HUES6 (cell line): ENCODE measurements around the gene KLHL14.

Experiments
- H3K27ac ChIP-seq: 2 replicates; pipeline ENCODE4 v1.7.0; 2013; ENCODE audit warnings: low read depth, mild to moderate bottlenecking, low read length, inconsistent platforms
- H3K27me3 ChIP-seq: 2 replicates; pipeline ENCODE4 v1.6.1; 2013; ENCODE audit warnings: low read length; ENCODE audit not compliant: control insufficient read depth, insufficient read depth
- H3K36me3 ChIP-seq: 2 replicates; pipeline ENCODE4 v1.6.1; 2013; ENCODE audit warnings: low read length; ENCODE audit not compliant: control insufficient read depth, insufficient read depth
- H3K4me1 ChIP-seq: 2 replicates; pipeline ENCODE4 v1.6.1; 2013; ENCODE audit warnings: low read length; ENCODE audit not compliant: control insufficient read depth, insufficient read depth
- H3K4me3 ChIP-seq: 2 replicates; pipeline ENCODE4 v1.5.1; 2013; ENCODE audit warnings: low read depth, low read length
- H3K9ac ChIP-seq: one replicate; pipeline ENCODE4 v1.6.1; 2013; ENCODE audit warnings: mild to moderate bottlenecking, low read length
- H3K9me3 ChIP-seq: 2 replicates; pipeline ENCODE4 v1.6.1; 2013; ENCODE audit warnings: low read depth, low read length; ENCODE audit not compliant: control insufficient read depth, insufficient read depth

The KLHL14 gene

DNA sequence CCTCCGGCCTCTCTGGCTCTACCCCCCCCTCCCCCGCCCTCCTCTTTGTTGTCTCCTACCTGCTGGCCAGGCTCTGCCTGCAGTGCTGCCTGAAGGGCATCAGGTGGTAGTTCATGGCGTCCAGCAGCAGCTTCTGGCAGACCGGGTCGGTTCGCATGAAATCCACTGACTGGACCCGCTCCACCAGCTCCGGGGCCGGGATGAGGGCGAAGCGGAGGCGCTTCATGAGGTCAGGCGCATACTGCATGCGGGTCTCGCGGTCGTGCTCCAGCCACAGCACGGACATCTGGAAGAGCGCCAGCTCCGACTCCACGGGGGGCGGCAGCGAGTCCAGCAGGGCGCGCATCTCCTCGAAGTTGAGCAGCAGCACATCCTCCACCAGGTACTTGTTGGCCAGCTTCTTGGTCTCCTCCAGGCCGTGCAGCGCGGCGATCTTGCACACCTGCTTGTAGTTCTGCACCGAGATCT is 3.2 kb downstream of the KLHL14 start:
- H3K36me3 ChIP-seq = no peaks in the 10 kb centered on the region
- H3K4me3 ChIP-seq = peak overlapping the region; percentile 71
- peaks cover 75% of the 10 kb centered on the region for H3K27me3 ChIP-seq
- no peak overlapping the region for H3K9ac ChIP-seq
- no peaks in the 10 kb centered on the region for H3K9me3 ChIP-seq
- peaks cover 30% of the 10 kb centered on the region for H3K4me1 ChIP-seq
- no peak overlapping the region for H3K27ac ChIP-seq

GRCh38 chr18:32769071-32769585 is 3.7 kb downstream of the KLHL14 start:
- H3K4me1 ChIP-seq = peaks cover 29% of the 10 kb centered on the region
- H3K36me3 ChIP-seq = no peaks in the 10 kb centered on the region
- no peak overlapping the region for H3K27ac ChIP-seq
- H3K9ac ChIP-seq = no peak overlapping the region
- H3K9me3 ChIP-seq = no peaks in the 10 kb centered on the region
- peaks cover 70% of the 10 kb centered on the region for H3K27me3 ChIP-seq
- peak overlapping the region; percentile 71 for H3K4me3 ChIP-seq

DNA sequence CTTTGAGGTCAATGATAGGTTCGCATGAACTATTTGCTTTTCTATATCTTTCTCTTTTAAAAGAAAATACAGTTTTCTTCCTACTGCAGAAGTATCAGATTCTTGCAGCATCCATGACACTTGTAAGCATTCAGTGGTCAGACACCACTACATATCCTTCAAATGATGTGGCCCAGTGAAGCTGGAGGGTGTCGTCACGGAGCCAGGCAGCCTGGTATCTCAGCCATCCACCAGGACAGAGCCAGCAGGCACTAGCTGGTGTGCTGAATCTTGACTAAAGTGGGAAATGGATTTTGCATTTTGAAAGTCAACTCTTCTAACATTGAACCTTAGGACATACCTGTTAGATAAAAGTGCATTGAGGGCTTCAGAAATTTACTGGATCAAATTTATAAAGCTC is 5.4 kb downstream of the KLHL14 start:
- peaks cover 53% of the 10 kb centered on the region for H3K27me3 ChIP-seq
- H3K4me1 ChIP-seq = peaks cover 12% of the 10 kb centered on the region
- H3K4me3 ChIP-seq = no peak overlapping the region

DNA sequence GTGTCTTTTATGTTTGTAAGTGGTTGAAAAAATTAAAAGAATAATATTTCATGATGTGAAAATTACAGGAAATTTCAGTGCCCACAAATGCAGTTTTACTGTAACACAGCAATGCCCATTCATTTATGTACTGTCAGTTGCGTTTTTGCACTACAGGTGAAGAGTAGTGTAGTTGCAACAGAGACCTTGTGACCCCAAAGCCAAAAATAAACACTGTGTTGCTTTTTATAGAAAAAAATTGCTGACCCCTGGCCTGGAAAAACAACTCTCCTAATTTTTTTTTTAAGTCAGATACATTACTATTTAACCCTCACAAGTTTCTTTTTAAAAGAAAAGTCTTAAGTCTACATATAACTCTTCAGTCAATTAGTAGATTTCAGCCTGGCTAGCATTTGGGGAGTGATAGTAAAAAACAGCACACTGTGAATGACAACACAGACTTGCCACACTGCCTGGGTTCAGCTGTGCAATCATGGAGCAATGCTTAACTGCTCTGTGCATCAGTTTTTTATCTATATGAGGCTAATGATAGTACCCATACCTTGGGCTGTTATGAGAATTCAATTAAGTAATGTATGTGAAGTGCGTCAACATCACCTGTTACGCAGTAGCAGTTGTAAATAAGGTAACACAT is 8.1 kb downstream of the KLHL14 start:
- no peaks in the 10 kb centered on the region for H3K9me3 ChIP-seq
- no peak overlapping the region for H3K4me3 ChIP-seq
- peaks cover 28% of the 10 kb centered on the region for H3K27me3 ChIP-seq
- H3K27ac ChIP-seq = no peak overlapping the region
- H3K9ac ChIP-seq = no peak overlapping the region
- H3K4me1 ChIP-seq = peaks cover 22% of the 10 kb centered on the region
- H3K36me3 ChIP-seq = no peaks in the 10 kb centered on the region

More for the DNA sequence above, 5.4 kb downstream of the KLHL14 start:
- Histone ChIP-seq H3K9ac (no peak overlapping the region), H3K36me3 (no peaks in the 10 kb centered on the region), H3K9me3 (no peaks in the 10 kb centered on the region), H3K27ac (no peak overlapping the region)

DNA sequence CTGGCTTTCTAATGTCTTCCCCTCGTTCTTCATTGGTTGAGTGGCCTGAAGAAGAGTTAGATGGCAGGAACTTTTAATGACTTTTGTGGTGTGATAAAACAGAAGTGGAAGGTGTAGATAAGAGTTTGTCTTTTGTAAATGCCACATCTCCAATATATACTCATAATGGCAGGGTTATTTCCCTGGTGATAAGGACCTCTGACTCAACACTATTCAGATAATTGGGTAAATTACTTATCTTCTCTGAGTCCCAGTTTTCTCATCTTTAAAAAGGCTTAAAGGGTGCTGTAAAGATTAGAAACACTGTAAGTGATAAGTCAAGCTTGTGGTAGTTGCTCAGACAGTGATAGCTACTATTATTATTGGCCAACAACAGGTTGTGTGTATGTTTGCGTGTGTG is 9.5 kb downstream of the KLHL14 start:
- Histone ChIP-seq H3K27ac (no peak overlapping the region), H3K4me1 (peaks cover 13% of the 10 kb centered on the region; the same call in 1 of the 2 replicates), H3K36me3 (no peaks in the 10 kb centered on the region), H3K9me3 (no peaks in the 10 kb centered on the region), H3K4me3 (no peak overlapping the region), H3K9ac (no peak overlapping the region), H3K27me3 (peaks cover 14% of the 10 kb centered on the region)

- Histone ChIP-seq H3K4me3 (no peak overlapping the region), H3K9me3 (no peaks in the 10 kb centered on the region), H3K4me1 (peaks cover 13% of the 10 kb centered on the region; the same call in 1 of the 2 replicates), H3K27me3 (peaks cover under 1% of the 10 kb centered on the region; the same call in 1 of the 2 replicates), H3K36me3 (no peaks in the 10 kb centered on the region), H3K9ac (no peak overlapping the region), H3K27ac (no peak overlapping the region)
Observed at GRCh38 chr18:32761231-32761630, 11.6 kb downstream of the KLHL14 start.

- H3K27me3 ChIP-seq = no peaks in the 10 kb centered on the region; the same call in 1 of the 2 replicates
- H3K9me3 ChIP-seq = no peaks in the 10 kb centered on the region
- no peak overlapping the region for H3K9ac ChIP-seq
- H3K36me3 ChIP-seq = no peaks in the 10 kb centered on the region
- H3K4me3 ChIP-seq = no peak overlapping the region
- no peak overlapping the region for H3K27ac ChIP-seq
- H3K4me1 ChIP-seq = peaks cover 13% of the 10 kb centered on the region; the same call in 1 of the 2 replicates
Observed at GRCh38 chr18:32760391-32760790, 12.4 kb downstream of the KLHL14 start.

GRCh38 chr18:32759611-32760167 is 13.1 kb downstream of the KLHL14 start:
- Histone ChIP-seq H3K9ac (no peak overlapping the region), H3K4me1 (peaks cover 18% of the 10 kb centered on the region), H3K4me3 (no peak overlapping the region), H3K27ac (no peak overlapping the region), H3K36me3 (no peaks in the 10 kb centered on the region), H3K27me3 (no peaks in the 10 kb centered on the region; the same call in 1 of the 2 replicates), H3K9me3 (no peaks in the 10 kb centered on the region)

- H3K27ac ChIP-seq = no peak overlapping the region
- no peaks in the 10 kb centered on the region; the same call in 1 of the 2 replicates for H3K27me3 ChIP-seq
- H3K9me3 ChIP-seq = no peaks in the 10 kb centered on the region
- no peak overlapping the region for H3K4me3 ChIP-seq
- H3K9ac ChIP-seq = no peak overlapping the region
- H3K36me3 ChIP-seq = no peaks in the 10 kb centered on the region
- H3K4me1 ChIP-seq = peaks cover 17% of the 10 kb centered on the region
Observed at GRCh38 chr18:32754508-32755263, 18.1 kb downstream of the KLHL14 start.

DNA sequence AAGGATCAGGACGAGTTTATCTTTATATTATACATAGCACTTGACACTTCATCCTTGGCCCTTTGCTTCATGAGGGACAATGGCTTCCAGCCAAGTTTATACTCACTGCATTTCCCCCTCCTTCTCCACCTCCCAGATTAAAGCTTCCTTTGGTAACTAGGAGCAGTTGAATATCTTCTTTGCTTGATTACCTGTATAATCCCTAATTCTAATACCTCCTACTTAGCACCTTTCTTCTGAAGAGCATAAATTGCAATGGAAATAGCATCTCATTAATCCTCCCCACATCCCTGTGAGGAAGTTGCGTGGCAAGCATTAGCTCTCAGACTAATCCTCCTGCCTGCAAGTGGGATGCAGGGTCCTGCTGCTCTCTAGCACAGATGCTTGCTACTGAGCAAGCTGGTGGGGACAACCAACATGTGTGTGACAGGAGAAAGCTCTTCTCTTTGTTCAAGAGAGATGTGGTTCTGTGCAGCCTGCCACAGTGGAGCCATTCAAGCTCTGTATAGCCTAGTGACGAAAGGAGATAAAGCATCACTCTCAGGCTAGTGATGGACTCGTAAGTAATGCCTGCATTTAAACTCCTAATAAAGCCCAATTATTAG is 19.1 kb downstream of the KLHL14 start:
- Histone ChIP-seq H3K4me3 (no peak overlapping the region), H3K9ac (no peak overlapping the region), H3K36me3 (no peaks in the 10 kb centered on the region), H3K27ac (no peak overlapping the region), H3K27me3 (no peaks in the 10 kb centered on the region), H3K9me3 (no peaks in the 10 kb centered on the region), H3K4me1 (peaks cover 17% of the 10 kb centered on the region)
